SU-DHL-6 (cell line): ENCODE measurements around the gene NPAS2.

Source experiments
- H2AFZ ChIP-seq: fragments of 200-600 bp; sonication (generic); 2 replicates; pipeline ENCODE4 v1.6.1; 2014; ENCODE audit warnings: low read depth, mild to moderate bottlenecking, moderate library complexity, mixed read lengths, antibody characterized with exemption, low read length; ENCODE audit not compliant: severe bottlenecking
- H3F3A ChIP-seq: fragments of 200-600 bp; shearing (Covaris generic); 2 replicates; pipeline ENCODE4 v1.6.0; 2016; ENCODE audit warnings: antibody characterized with exemption, mild to moderate bottlenecking; ENCODE audit not compliant: insufficient read depth
- H3K27ac ChIP-seq: fragments of 200-600 bp; sonication (generic); 2 replicates; pipeline ENCODE4 v1.5.1; 2016; ENCODE audit warnings: low read depth, mild to moderate bottlenecking, low read length, moderate library complexity, mixed read lengths
- H3K27me3 ChIP-seq: fragments of 200-600 bp; sonication (generic), shearing (Covaris generic); 2 replicates; pipeline ENCODE4 v1.6.0; 2014; ENCODE audit warnings: mild to moderate bottlenecking, low read length
- H3K36me3 ChIP-seq: fragments of 200-600 bp; sonication (generic); 2 replicates; pipeline ENCODE4 v1.6.1; 2014; ENCODE audit warnings: mild to moderate bottlenecking, low read length, mixed read lengths
- H3K4me2 ChIP-seq: fragments of 300-600, 200-600 bp; shearing (Covaris generic), sonication (generic); 2 replicates; pipeline ENCODE4 v1.6.0; 2014; ENCODE audit warnings: low read length, low read depth, mild to moderate bottlenecking; ENCODE audit not compliant: poor library complexity, severe bottlenecking
- H3K4me3 ChIP-seq: fragments of 200-600 bp; sonication (generic); 2 replicates; pipeline ENCODE4 v1.5.1; 2014; ENCODE audit warnings: antibody characterized with exemption, low read length, mild to moderate bottlenecking, mixed read lengths; ENCODE audit not compliant: insufficient read depth, poor library complexity, severe bottlenecking
- H3K79me2 ChIP-seq: fragments of 200-600 bp; sonication (generic); 2 replicates; pipeline ENCODE4 v1.6.1; 2014; ENCODE audit warnings: mild to moderate bottlenecking, low read length, moderate library complexity; ENCODE audit not compliant: insufficient read depth
- H3K9ac ChIP-seq: fragments of 200-600 bp; sonication (generic); 2 replicates; pipeline ENCODE4 v1.7.0; 2014; ENCODE audit warnings: mild to moderate bottlenecking, low read length
- H3K9me2 ChIP-seq: fragments of 200-600 bp; sonication (generic); replicated peaks from 2 replicates; pipeline ENCODE4 v1.6.1; 2014; ENCODE audit warnings: low read length; ENCODE audit not compliant: insufficient read depth
- H3K9me3 ChIP-seq: fragments of 200-600 bp; sonication (generic); 2 replicates; pipeline ENCODE4 v1.6.1; 2014; ENCODE audit warnings: low read length, mixed read lengths; ENCODE audit not compliant: insufficient read depth
- H4K20me1 ChIP-seq: fragments of 200-600 bp; sonication (generic); 2 replicates; pipeline ENCODE4 v1.6.1; 2014; ENCODE audit warnings: low read depth, mild to moderate bottlenecking, antibody characterized with exemption, low read length, moderate library complexity, mixed read lengths
- CTCF ChIP-seq: fragments of 200-600 bp; sonication (generic); IDR thresholded peaks from one replicate; pipeline ENCODE4 v1.5.1; 2017; ENCODE audit warnings: antibody characterized with exemption, mild to moderate bottlenecking, low read length, moderate library complexity; ENCODE audit not compliant: insufficient read depth, poor library complexity, severe bottlenecking
- EZH2phosphoT487 ChIP-seq: fragments of 200-600 bp; sonication (generic), shearing (Covaris generic); conservative IDR thresholded peaks from 2 replicates; pipeline ENCODE4 v1.6.1; 2018; ENCODE audit warnings: mild to moderate bottlenecking, antibody characterized with exemption, low read length, moderate library complexity, mixed read lengths

The NPAS2 gene

GRCh38 chr2:100998235-100998573 lies 178.3 kb downstream of the NPAS2 start:
- Histone ChIP-seq H3F3A (no peaks in the 10 kb centered on the region), H3K4me3 (no peak overlapping the region), H3K27me3 (no peaks in the 10 kb centered on the region), H3K79me2 (peaks cover 11% of the 10 kb centered on the region), H3K27ac (no peak overlapping the region), H3K36me3 (peaks cover 6% of the 10 kb centered on the region; the same call in 1 of the 2 replicates), H2AFZ (no peak overlapping the region), H3K9me2 (no peaks in the 10 kb centered on the region), H3K9me3 (no peaks in the 10 kb centered on the region), H4K20me1 (no peaks in the 10 kb centered on the region; the same call in 1 of the 2 replicates), H3K9ac (no peak overlapping the region), H3K4me2 (no peak overlapping the region)
- TF ChIP-seq EZH2phosphoT487 (no peak), CTCF (no peak)

DNA sequence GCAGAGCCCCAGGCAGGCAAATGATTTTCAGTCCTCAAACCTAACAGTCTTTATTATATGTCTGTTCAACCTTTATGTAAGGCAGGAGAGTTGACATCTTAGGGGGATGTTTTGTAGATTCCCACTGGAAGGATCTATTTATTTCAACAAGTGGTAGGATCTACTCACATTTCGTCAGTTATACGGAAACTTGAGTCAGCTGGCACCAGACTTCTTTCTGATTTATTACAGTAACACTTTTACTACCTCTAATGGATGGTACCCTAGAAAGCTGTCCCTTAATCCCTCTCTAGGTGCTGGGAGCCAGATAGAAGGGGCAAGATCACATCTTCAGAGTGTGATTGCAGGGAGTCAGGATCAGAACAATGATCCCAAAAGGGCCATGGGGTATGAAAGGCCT lies 180.1 kb downstream of the NPAS2 start:
- no peak for TF ChIP-seq CTCF
- TF ChIP-seq EZH2phosphoT487 = no peak
- H3K36me3 ChIP-seq = peaks cover 19% of the 10 kb centered on the region
- H3K4me2 ChIP-seq = no peak overlapping the region
- no peaks in the 10 kb centered on the region for H3K27me3 ChIP-seq
- no peak overlapping the region for H3K9ac ChIP-seq
- no peaks in the 10 kb centered on the region for H3K9me2 ChIP-seq
- H3K27ac ChIP-seq = no peak overlapping the region
- no peaks in the 10 kb centered on the region for H3K9me3 ChIP-seq
- no peaks in the 10 kb centered on the region; the same call in 1 of the 2 replicates for H4K20me1 ChIP-seq
- H3K79me2 ChIP-seq = peaks cover 25% of the 10 kb centered on the region
- no peak overlapping the region for H3K4me3 ChIP-seq
- H3F3A ChIP-seq = no peaks in the 10 kb centered on the region
- no peak overlapping the region for H2AFZ ChIP-seq

GRCh38 chr2:101001691-101002561 lies 182.0 kb downstream of the NPAS2 start, which contains the start of gene RPL31:
Gene RPL31 (plus strand): TSS chr2:101002289. CDS start chr2:101002702, 413 bp downstream.
- H4K20me1 ChIP-seq = no peaks in the 10 kb centered on the region; the same call in 1 of the 2 replicates
- H3K9me3 ChIP-seq = no peaks in the 10 kb centered on the region
- peak within 1 kb of the TSS; percentile 86 for H2AFZ ChIP-seq
- H3K79me2 ChIP-seq = peaks cover 25% of the 10 kb centered on the region
- peaks cover 7% of the 10 kb centered on the region for H3F3A ChIP-seq
- peak within 1 kb of the TSS; percentile 61 for H3K4me2 ChIP-seq
- peak within 1 kb of the TSS; percentile 76 for H3K9ac ChIP-seq
- peak within 1 kb of the TSS; percentile 59 for H3K27ac ChIP-seq
- H3K9me2 ChIP-seq = no peaks in the 10 kb centered on the region
- no peaks in the 10 kb centered on the region for H3K27me3 ChIP-seq
- H3K36me3 ChIP-seq = peaks cover 36% of the 10 kb centered on the region
- no peak for TF ChIP-seq CTCF
- TF ChIP-seq EZH2phosphoT487 = no peak
- peak within 1 kb of the TSS; percentile 84 for H3K4me3 ChIP-seq
